HepG2 (cell line): ENCODE measurements around the gene ABHD1. TPM values are rescaled to one million over a fixed set of nuclear protein-coding genes. Genes with fewer than 3 reads are reported as not detected.

Source experiments
- ADNP ChIP-seq: sonication (generic); formaldehyde crosslinking; IDR thresholded peaks from 2 replicates; pipeline ENCODE4 v1.4.0; 2020; ENCODE audit warnings: missing genetic modification reagents
- THYN1 ChIP-seq: sonication (generic); formaldehyde crosslinking; IDR thresholded peaks from 2 replicates; pipeline ENCODE4 v1.8.1; 2023; ENCODE audit warnings: low read depth, mild to moderate bottlenecking, moderate library complexity, missing genetic modification reagents, borderline replicate concordance
- ZBTB7B ChIP-seq: sonication (generic); formaldehyde crosslinking; IDR thresholded peaks from 2 replicates; pipeline ENCODE4 v1.4.0; 2020; ENCODE audit warnings: missing genetic modification reagents
- ZKSCAN5 ChIP-seq: sonication (generic); formaldehyde crosslinking; IDR thresholded peaks from 2 replicates; pipeline ENCODE4 v1.5.1; 2020; ENCODE audit warnings: mild to moderate bottlenecking, missing genetic modification reagents
- ZNF230 ChIP-seq: sonication (generic); formaldehyde crosslinking; IDR thresholded peaks from 2 replicates; pipeline ENCODE4 v1.4.0; 2020; ENCODE audit warnings: mild to moderate bottlenecking, missing genetic modification reagents
- ZNF274 ChIP-seq: sonication (generic); formaldehyde crosslinking; IDR thresholded peaks from 2 replicates; pipeline ENCODE4 v1.5.1; 2020; ENCODE audit warnings: mild to moderate bottlenecking, missing genetic modification reagents
- ZNF577 ChIP-seq: sonication (generic); formaldehyde crosslinking; IDR thresholded peaks from 2 replicates; pipeline ENCODE4 v1.4.0; 2020; ENCODE audit warnings: mild to moderate bottlenecking, low read depth, missing genetic modification reagents, borderline replicate concordance
- ZNF781 ChIP-seq: sonication (generic); formaldehyde crosslinking; IDR thresholded peaks from 2 replicates; pipeline ENCODE4 v1.5.1; 2020; ENCODE audit warnings: borderline replicate concordance, mild to moderate bottlenecking, missing genetic modification reagents; ENCODE audit errors: not compliant biosample characterization
- polyA plus RNA-seq, 8 experiments: library from polyadenylated mRNA; depleted of rRNA in 3 of 8; stranded (reverse) in 7 of 8; unstranded in 1 of 8; fragments of >200 nt; fragmentation: Illumina TruSeq in 4 of 8; extraction: Trizol in 4 of 8; gene quantifications; 2 replicates each; pipeline versions ENCODE4 v1.2.1 to v1.2.3, GENCODE V29; 2011 to 2016; ENCODE audit warnings: low read depth in 4 of 8, missing spikeins in 1 of 8, mixed read lengths in 1 of 8; ENCODE audit not compliant: insufficient read depth in 1 of 8
- total RNA-seq, 5 experiments: library from RNA; depleted of rRNA; stranded (reverse); fragments of >200 nt; fragmentation: Illumina TruSeq; extraction: Trizol; gene quantifications; 2 replicates each; pipeline ENCODE4 v1.2.3, GENCODE V29; 2016; ENCODE audit warnings: low read depth in 1 of 5
- TF ChIP-seq, protein P1 (sequence below), 2 experiments: fragments of 450-650 bp in 1 of 2; sonication (generic) in 1 of 2; formaldehyde crosslinking in 1 of 2; IDR thresholded peaks; 2 replicates each; pipeline versions ENCODE4 v1.6.1 to v1.8.0; 2016 to 2022; ENCODE audit warnings: antibody characterized with exemption in 1 of 2, mild to moderate bottlenecking in 1 of 2, missing genetic modification reagents in 1 of 2
- TF ChIP-seq, protein P2 (sequence below): IDR thresholded peaks from 2 replicates; pipeline ENCODE4 v1.6.1; 2016; ENCODE audit warnings: low read depth, borderline replicate concordance
- TF ChIP-seq, protein P3 (sequence below): sonication (generic); formaldehyde crosslinking; IDR thresholded peaks from 2 replicates; pipeline ENCODE4 v1.4.0; 2020; ENCODE audit warnings: missing genetic modification reagents

Gene ABHD1
- total and polyA plus RNA-seq, 2 of the 13 experiments (the other 11 are each of a cell fraction or from before 2014, with no cell fraction given), result 0.04 to 0.81 TPM

DNA sequence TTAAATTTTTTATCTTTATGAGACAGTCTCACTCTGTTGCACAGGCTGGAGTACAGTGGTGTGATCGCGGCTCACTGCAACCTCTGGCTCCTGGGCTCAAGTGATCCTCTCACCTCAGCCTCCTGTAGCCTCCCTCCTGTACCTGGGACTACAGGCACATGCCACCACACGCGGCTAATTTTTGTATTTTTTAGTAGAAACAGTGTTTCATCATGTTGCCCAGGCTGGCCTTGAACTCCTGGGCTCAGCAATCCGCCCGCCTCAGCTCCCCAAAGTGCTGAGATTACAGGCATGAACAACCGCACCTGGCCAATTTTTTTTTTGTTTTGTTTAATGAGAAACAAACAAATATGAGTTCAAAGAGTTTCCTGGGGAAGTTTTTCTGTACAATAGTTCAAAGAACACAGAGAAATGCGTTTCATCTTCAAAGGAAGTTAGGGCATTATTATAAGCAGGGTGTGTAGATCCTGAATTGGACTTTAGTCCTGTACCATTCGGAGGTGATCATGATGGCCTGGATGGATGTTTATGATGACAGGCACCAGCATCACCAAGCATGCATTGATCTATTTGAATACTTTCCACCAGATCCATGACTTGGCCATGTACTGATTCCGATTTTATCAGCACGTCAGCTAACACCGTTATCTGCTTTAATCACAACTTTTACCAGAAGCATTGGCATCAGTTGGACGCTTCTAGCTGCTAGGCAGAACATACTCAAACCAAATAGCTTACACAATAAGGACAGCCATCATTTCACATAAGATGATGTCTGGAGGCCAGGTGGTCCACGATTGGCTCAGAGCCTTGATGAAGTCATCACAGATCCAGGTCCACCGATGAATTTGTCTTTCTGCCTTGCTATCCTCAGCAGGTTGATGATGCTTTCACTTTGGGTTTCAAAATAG is 54.1 kb downstream of the ABHD1 start (continued):
- TF ChIP-seq ZKSCAN5 (peak; percentile 87), ADNP (CRISPR knock-in tag) (peak; percentile 37; the same call in 1 of the 2 replicates), ZNF781 (CRISPR knock-in tag) (no peak), ZNF274 (CRISPR knock-in tag) (peak; percentile 60; the same call in 1 of the 2 replicates), THYN1 (CRISPR knock-in tag) (no peak), ZBTB7B (no peak), ZNF230 (CRISPR knock-in tag) (no peak), ZNF577 (no peak)
- TF ChIP-seq, protein P1, sequence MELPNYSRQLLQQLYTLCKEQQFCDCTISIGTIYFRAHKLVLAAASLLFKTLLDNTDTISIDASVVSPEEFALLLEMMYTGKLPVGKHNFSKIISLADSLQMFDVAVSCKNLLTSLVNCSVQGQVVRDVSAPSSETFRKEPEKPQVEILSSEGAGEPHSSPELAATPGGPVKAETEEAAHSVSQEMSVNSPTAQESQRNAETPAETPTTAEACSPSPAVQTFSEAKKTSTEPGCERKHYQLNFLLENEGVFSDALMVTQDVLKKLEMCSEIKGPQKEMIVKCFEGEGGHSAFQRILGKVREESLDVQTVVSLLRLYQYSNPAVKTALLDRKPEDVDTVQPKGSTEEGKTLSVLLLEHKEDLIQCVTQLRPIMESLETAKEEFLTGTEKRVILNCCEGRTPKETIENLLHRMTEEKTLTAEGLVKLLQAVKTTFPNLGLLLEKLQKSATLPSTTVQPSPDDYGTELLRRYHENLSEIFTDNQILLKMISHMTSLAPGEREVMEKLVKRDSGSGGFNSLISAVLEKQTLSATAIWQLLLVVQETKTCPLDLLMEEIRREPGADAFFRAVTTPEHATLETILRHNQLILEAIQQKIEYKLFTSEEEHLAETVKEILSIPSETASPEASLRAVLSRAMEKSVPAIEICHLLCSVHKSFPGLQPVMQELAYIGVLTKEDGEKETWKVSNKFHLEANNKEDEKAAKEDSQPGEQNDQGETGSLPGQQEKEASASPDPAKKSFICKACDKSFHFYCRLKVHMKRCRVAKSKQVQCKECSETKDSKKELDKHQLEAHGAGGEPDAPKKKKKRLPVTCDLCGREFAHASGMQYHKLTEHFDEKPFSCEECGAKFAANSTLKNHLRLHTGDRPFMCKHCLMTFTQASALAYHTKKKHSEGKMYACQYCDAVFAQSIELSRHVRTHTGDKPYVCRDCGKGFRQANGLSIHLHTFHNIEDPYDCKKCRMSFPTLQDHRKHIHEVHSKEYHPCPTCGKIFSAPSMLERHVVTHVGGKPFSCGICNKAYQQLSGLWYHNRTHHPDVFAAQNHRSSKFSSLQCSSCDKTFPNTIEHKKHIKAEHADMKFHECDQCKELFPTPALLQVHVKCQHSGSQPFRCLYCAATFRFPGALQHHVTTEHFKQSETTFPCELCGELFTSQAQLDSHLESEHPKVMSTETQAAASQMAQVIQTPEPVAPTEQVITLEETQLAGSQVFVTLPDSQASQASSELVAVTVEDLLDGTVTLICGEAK (IDR thresholded peaks at IDR 0.05), result no peak
- TF ChIP-seq, protein P1 (CRISPR knock-in tag; IDR thresholded peaks at IDR 0.05), result peak; percentile 87; the same call in 1 of the 2 replicates
- TF ChIP-seq, protein P2, sequence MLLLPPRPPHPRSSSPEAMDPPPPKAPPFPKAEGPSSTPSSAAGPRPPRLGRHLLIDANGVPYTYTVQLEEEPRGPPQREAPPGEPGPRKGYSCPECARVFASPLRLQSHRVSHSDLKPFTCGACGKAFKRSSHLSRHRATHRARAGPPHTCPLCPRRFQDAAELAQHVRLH, result peak; percentile 21
- TF ChIP-seq, protein P3, sequence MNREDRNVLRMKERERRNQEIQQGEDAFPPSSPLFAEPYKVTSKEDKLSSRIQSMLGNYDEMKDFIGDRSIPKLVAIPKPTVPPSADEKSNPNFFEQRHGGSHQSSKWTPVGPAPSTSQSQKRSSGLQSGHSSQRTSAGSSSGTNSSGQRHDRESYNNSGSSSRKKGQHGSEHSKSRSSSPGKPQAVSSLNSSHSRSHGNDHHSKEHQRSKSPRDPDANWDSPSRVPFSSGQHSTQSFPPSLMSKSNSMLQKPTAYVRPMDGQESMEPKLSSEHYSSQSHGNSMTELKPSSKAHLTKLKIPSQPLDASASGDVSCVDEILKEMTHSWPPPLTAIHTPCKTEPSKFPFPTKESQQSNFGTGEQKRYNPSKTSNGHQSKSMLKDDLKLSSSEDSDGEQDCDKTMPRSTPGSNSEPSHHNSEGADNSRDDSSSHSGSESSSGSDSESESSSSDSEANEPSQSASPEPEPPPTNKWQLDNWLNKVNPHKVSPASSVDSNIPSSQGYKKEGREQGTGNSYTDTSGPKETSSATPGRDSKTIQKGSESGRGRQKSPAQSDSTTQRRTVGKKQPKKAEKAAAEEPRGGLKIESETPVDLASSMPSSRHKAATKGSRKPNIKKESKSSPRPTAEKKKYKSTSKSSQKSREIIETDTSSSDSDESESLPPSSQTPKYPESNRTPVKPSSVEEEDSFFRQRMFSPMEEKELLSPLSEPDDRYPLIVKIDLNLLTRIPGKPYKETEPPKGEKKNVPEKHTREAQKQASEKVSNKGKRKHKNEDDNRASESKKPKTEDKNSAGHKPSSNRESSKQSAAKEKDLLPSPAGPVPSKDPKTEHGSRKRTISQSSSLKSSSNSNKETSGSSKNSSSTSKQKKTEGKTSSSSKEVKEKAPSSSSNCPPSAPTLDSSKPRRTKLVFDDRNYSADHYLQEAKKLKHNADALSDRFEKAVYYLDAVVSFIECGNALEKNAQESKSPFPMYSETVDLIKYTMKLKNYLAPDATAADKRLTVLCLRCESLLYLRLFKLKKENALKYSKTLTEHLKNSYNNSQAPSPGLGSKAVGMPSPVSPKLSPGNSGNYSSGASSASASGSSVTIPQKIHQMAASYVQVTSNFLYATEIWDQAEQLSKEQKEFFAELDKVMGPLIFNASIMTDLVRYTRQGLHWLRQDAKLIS (CRISPR knock-in tag), result 0 out of 2 replicates have a peak, but pooled peaks have one; percentile 50
